CD4-positive, alpha-beta T cell treated with Interleukin-4 for 1 hour (primary cell): ENCODE measurements around the gene SOX13.

Experiments used
- DNase-seq, 2 donors: peaks; one replicate each; pipeline ENCODE4 v3.0.0-alpha.2; 2020 to 2022

Gene SOX13

GRCh38 chr1:204132718-204133117 is 59.8 kb downstream of the SOX13 start:
- DNase-seq: no peak

GRCh38 chr1:204134103-204134502 is 61.2 kb downstream of the SOX13 start:
- no peak for DNase-seq

- DNase-seq: no peak
These were observed 63.9 kb downstream of the SOX13 start for GRCh38 chr1:204136814-204137213.

GRCh38 chr1:204139088-204139487 is 66.2 kb downstream of the SOX13 start:
- no peak for DNase-seq

GRCh38 chr1:204139952-204140351 is 67.0 kb downstream of the SOX13 start:
- no peak for DNase-seq

GRCh38 chr1:204141131-204141530 is 68.2 kb downstream of the SOX13 start:
- no peak for DNase-seq

- no peak for DNase-seq
These were observed 69.4 kb downstream of the SOX13 start for GRCh38 chr1:204142032-204142974.

GRCh38 chr1:204143276-204144041 is 70.5 kb downstream of the SOX13 start:
- no peak for DNase-seq

- no peak for DNase-seq
These were observed 72.2 kb downstream of the SOX13 start for GRCh38 chr1:204145033-204145504.

- no peak for DNase-seq
These were observed 73.4 kb downstream of the SOX13 start for GRCh38 chr1:204146309-204146708.

GRCh38 chr1:204146965-204147364 is 74.0 kb downstream of the SOX13 start:
- DNase-seq: no peak

GRCh38 chr1:204147406-204148383 is 74.8 kb downstream of the SOX13 start:
- no peak for DNase-seq

- no peak for DNase-seq
These were observed 76.2 kb downstream of the SOX13 start for GRCh38 chr1:204149107-204149506.

GRCh38 chr1:204149635-204150565 is 77.0 kb downstream of the SOX13 start:
- no peak for DNase-seq

GRCh38 chr1:204150702-204151551 is 78.0 kb downstream of the SOX13 start:
- no peak for DNase-seq

- peak; percentile 54 to 66 for DNase-seq
These were observed 78.8 kb downstream of the SOX13 start, which contains the start of gene ETNK2 for GRCh38 chr1:204151552-204152309. Gene ETNK2, minus strand, starts transcription at chr1:204152044. Its CDS starts 192 bp downstream, at chr1:204151852.

- DNase-seq: no peak
These were observed 79.6 kb downstream of the SOX13 start for GRCh38 chr1:204152310-204153044.

- DNase-seq: no peak
These were observed 80.8 kb downstream of the SOX13 start for GRCh38 chr1:204153667-204154066.
